Measurements from ENCODE around the gene TYSND1.

TYSND1 gene

GRCh38 chr10:70093335-70093944 is 53.1 kb downstream of the TYSND1 start:
- H3K4me3 ChIP-seq (replicated peaks in 1 of 2; ENCODE audit: low read depth in 2 of 2, low read length in 2 of 2) = no peak overlapping the region
- no peak for TF ChIP-seq CTCF (IDR thresholded peaks at IDR 0.05; ENCODE audit: low read depth, low read length)
- DNase-seq (ENCODE audit: low read depth in 2 of 2) = no peak

GRCh38 chr10:70092389-70092718 is 54.1 kb downstream of the TYSND1 start:
- no peak overlapping the region for H3K4me3 ChIP-seq (replicated peaks in 1 of 2; ENCODE audit: low read depth in 2 of 2, low read length in 2 of 2)
- no peak for DNase-seq (ENCODE audit: low read depth in 2 of 2)
- TF ChIP-seq CTCF (IDR thresholded peaks at IDR 0.05; ENCODE audit: low read depth, low read length) = no peak

GRCh38 chr10:70090951-70091350 is 55.5 kb downstream of the TYSND1 start:
- no peak for DNase-seq (ENCODE audit: low read depth in 2 of 2)
- TF ChIP-seq CTCF (IDR thresholded peaks at IDR 0.05; ENCODE audit: low read depth, low read length) = no peak
- H3K4me3 ChIP-seq (replicated peaks in 1 of 2; ENCODE audit: low read depth in 2 of 2, low read length in 2 of 2) = no peak overlapping the region

GRCh38 chr10:70090013-70090412 is 56.5 kb downstream of the TYSND1 start:
- DNase-seq (ENCODE audit: low read depth in 2 of 2) = no peak
- H3K4me3 ChIP-seq (replicated peaks in 1 of 2; ENCODE audit: low read depth in 2 of 2, low read length in 2 of 2) = no peak overlapping the region
- no peak for TF ChIP-seq CTCF (IDR thresholded peaks at IDR 0.05; ENCODE audit: low read depth, low read length)

GRCh38 chr10:70088308-70088698 is 58.2 kb downstream of the TYSND1 start:
- no peak overlapping the region for H3K4me3 ChIP-seq (replicated peaks in 1 of 2; ENCODE audit: low read depth in 2 of 2, low read length in 2 of 2)
- no peak for TF ChIP-seq CTCF (IDR thresholded peaks at IDR 0.05; ENCODE audit: low read depth, low read length)
- no peak for DNase-seq (ENCODE audit: low read depth in 2 of 2)
